H1 (cell line): ENCODE data around the gene WWC1. TPM values are rescaled to one million over a fixed set of nuclear protein-coding genes. Genes with fewer than 3 reads are reported as not detected.

ENCODE experiments used
- CTCF ChIA-PET: fragments of 300-600 bp; sonication (Branson Sonifier 250); formaldehyde crosslinking; loops from one replicate; lab custom pipeline; 2021; ENCODE audit not compliant: partially characterized antibody; lab: Charles Lee
- POLR2A ChIA-PET: fragments of 300-600 bp; sonication (Branson Sonifier 250); formaldehyde crosslinking; loops from one replicate; lab custom pipeline; 2021; ENCODE audit warnings: inconsistent platforms; ENCODE audit not compliant: partially characterized antibody; lab: Charles Lee
- DNase-seq, 2 experiments: peaks; one replicate each; pipeline versions ENCODE4 v3.0.0 to v3.0.0-alpha.2; 2010 to 2022; ENCODE audit warnings: low spot score in 2 of 2, low read depth in 1 of 2, mixed read lengths in 1 of 2
- FAIRE-seq: peaks from 2 replicates; lab custom pipeline; 2011; peaks lifted over from hg19 to GRCh38; lab: Jason Lieb, UNC
- H2AFZ ChIP-seq: 2 replicates; pipeline ENCODE4 v1.8.1; 2012; ENCODE audit warnings: low read length, inconsistent platforms
- H2AK5ac ChIP-seq: 2 replicates; pipeline ENCODE4 v1.6.1; 2013; ENCODE audit warnings: low read depth, low read length
- H2BK120ac ChIP-seq: replicated peaks from 2 replicates; pipeline ENCODE3; 2013; ENCODE audit warnings: low read depth, low read length, inconsistent platforms
- H2BK12ac ChIP-seq: 2 replicates; pipeline ENCODE4 v1.6.1; 2013; ENCODE audit warnings: low read depth, low read length
- H2BK15ac ChIP-seq: 2 replicates; pipeline ENCODE4 v1.6.1; 2013; ENCODE audit warnings: low read length
- H2BK20ac ChIP-seq: 2 replicates; pipeline ENCODE4 v1.6.1; 2013; ENCODE audit warnings: low read length
- H2BK5ac ChIP-seq: 2 replicates; pipeline ENCODE4 v1.6.1; 2013; ENCODE audit warnings: low read depth, low read length
- H3K14ac ChIP-seq: 2 replicates; pipeline ENCODE4 v1.6.1; 2013; ENCODE audit warnings: inconsistent platforms; ENCODE audit not compliant: insufficient read length
- H3K18ac ChIP-seq: 2 replicates; pipeline ENCODE4 v1.6.1; 2013; ENCODE audit warnings: low read length; ENCODE audit errors: extremely low read depth
- H3K23ac ChIP-seq: 2 replicates; pipeline ENCODE4 v1.6.1; 2013; ENCODE audit warnings: inconsistent platforms; ENCODE audit not compliant: insufficient read length
- H3K23me2 ChIP-seq: 2 replicates; pipeline ENCODE4 v1.6.1; 2013; ENCODE audit warnings: low read depth, low read length
- H3K27ac ChIP-seq: 2 replicates; pipeline ENCODE4 v1.6.1; 2011; ENCODE audit warnings: low read depth, low read length, inconsistent platforms
- H3K27me3 ChIP-seq, 4 experiments: replicated peaks in 1 of 4; 1 replicate in 1 of 4; 2 replicates in 3 of 4; pipeline versions ENCODE4 v1.6.1 to v1.8.1; 2011 to 2013; ENCODE audit warnings: low read length in 3 of 4, mild to moderate bottlenecking in 3 of 4, inconsistent platforms in 2 of 4, mixed read lengths in 2 of 4, moderate library complexity in 1 of 4; ENCODE audit not compliant: control insufficient read depth in 3 of 4, insufficient read depth in 3 of 4; ENCODE audit errors: extremely low read depth in 1 of 4
- H3K36me3 ChIP-seq, 4 experiments: 2 replicates each; pipeline versions ENCODE4 v1.6.1 to v1.8.1; 2011 to 2013; ENCODE audit warnings: mild to moderate bottlenecking in 4 of 4, low read length in 3 of 4, moderate library complexity in 2 of 4, control low read depth in 1 of 4, inconsistent platforms in 1 of 4; ENCODE audit not compliant: insufficient read depth in 4 of 4, control insufficient read depth in 2 of 4
- H3K4ac ChIP-seq: replicated peaks from 2 replicates; pipeline ENCODE3; 2013; ENCODE audit warnings: low read length, low read depth, mixed read lengths, inconsistent platforms; ENCODE audit not compliant: insufficient read length
- H3K4me1 ChIP-seq, 4 experiments: replicated peaks in 1 of 4; 1 replicate in 1 of 4; 2 replicates in 3 of 4; pipeline versions ENCODE4 v1.6.1 to v1.8.1; 2011 to 2013; ENCODE audit warnings: low read length in 3 of 4, inconsistent platforms in 2 of 4, mixed read lengths in 1 of 4; ENCODE audit not compliant: insufficient read depth in 4 of 4, control insufficient read depth in 3 of 4
- H3K4me2 ChIP-seq, 2 experiments: 2 replicates each; pipeline versions ENCODE4 v1.6.1 to v1.8.1; 2011 to 2013; ENCODE audit warnings: low read depth in 2 of 2, low read length in 2 of 2, control low read depth in 1 of 2, inconsistent platforms in 1 of 2, mild to moderate bottlenecking in 1 of 2; ENCODE audit not compliant: insufficient read depth in 1 of 2
- H3K4me3 ChIP-seq, 4 experiments: fragments of 200-600, 300-600 bp in 1 of 4; sonication (generic), shearing (Covaris generic), sonication (Bioruptor Twin) in 1 of 4; 2 replicates each; pipeline versions ENCODE4 v1.5.1 to v1.8.1; 2011 to 2016; ENCODE audit warnings: low read length in 4 of 4, low read depth in 3 of 4, control low read depth in 2 of 4, inconsistent platforms in 2 of 4, mild to moderate bottlenecking in 2 of 4, mixed read lengths in 1 of 4, moderate library complexity in 1 of 4; ENCODE audit not compliant: insufficient read depth in 2 of 4; ENCODE audit errors: extremely low read depth in 1 of 4
- H3K56ac ChIP-seq: replicated peaks from 2 replicates; pipeline ENCODE3; 2013; ENCODE audit warnings: low read depth, mild to moderate bottlenecking, mixed read lengths, low read length, inconsistent platforms; ENCODE audit not compliant: insufficient read length
- H3K79me1 ChIP-seq: 2 replicates; pipeline ENCODE4 v1.6.1; 2013; ENCODE audit warnings: low read depth, low read length, control low read depth
- H3K79me2 ChIP-seq, 2 experiments: 2 replicates each; pipeline versions ENCODE4 v1.6.1 to v1.8.1; 2012 to 2013; ENCODE audit warnings: low read length in 2 of 2, mild to moderate bottlenecking in 2 of 2, inconsistent platforms in 1 of 2; ENCODE audit not compliant: insufficient read depth in 2 of 2, control insufficient read depth in 1 of 2
- H3K9ac ChIP-seq, 4 experiments: replicated peaks in 1 of 4; 1 replicate in 1 of 4; 2 replicates in 3 of 4; pipeline versions ENCODE4 v1.6.1 to v1.8.1; 2011 to 2013; ENCODE audit warnings: low read depth in 3 of 4, low read length in 3 of 4, control low read depth in 2 of 4, mild to moderate bottlenecking in 2 of 4, moderate library complexity in 2 of 4, inconsistent platforms in 1 of 4; ENCODE audit errors: extremely low read depth in 1 of 4
- H3K9me3 ChIP-seq, 2 experiments: 2 replicates each; pipeline versions ENCODE4 v1.6.1 to v1.8.1; 2012 to 2013; ENCODE audit warnings: mild to moderate bottlenecking in 2 of 2, moderate library complexity in 2 of 2, control low read depth in 1 of 2, inconsistent platforms in 1 of 2, low read depth in 1 of 2, low read length in 1 of 2, mixed read lengths in 1 of 2; ENCODE audit not compliant: insufficient read depth in 2 of 2
- H4K20me1 ChIP-seq, 2 experiments: replicated peaks in 1 of 2; 2 replicates each; pipeline versions ENCODE3 to v1.8.1; 2011 to 2013; ENCODE audit warnings: inconsistent platforms in 2 of 2, low read length in 2 of 2, mild to moderate bottlenecking in 1 of 2; ENCODE audit not compliant: insufficient read depth in 2 of 2, control insufficient read depth in 1 of 2
- H4K5ac ChIP-seq: 2 replicates; pipeline ENCODE4 v1.6.1; 2013; ENCODE audit warnings: low read length, low read depth, mixed read lengths, inconsistent platforms; ENCODE audit not compliant: insufficient read length
- H4K8ac ChIP-seq: 2 replicates; pipeline ENCODE4 v1.8.0; 2013; ENCODE audit warnings: mild to moderate bottlenecking, moderate library complexity, low read length, inconsistent platforms; ENCODE audit not compliant: insufficient read depth; ENCODE audit errors: extremely low read depth
- H4K91ac ChIP-seq: replicated peaks from 2 replicates; pipeline ENCODE3; 2013; ENCODE audit warnings: low read length, mixed read lengths, inconsistent platforms; ENCODE audit not compliant: insufficient read length
- ASH2L ChIP-seq: fragments of 200-600, 300-600 bp; sonication (generic); IDR thresholded peaks from one replicate; pipeline ENCODE4 v1.7.1; 2017; ENCODE audit warnings: low read length
- CBX5 ChIP-seq: fragments of 300-800, 300-1000 bp; sonication (generic); IDR thresholded peaks from 2 replicates; pipeline ENCODE4 v1.7.1; 2016; ENCODE audit warnings: antibody characterized with exemption, low read length, low read depth
- CHD1 ChIP-seq: IDR thresholded peaks from 2 replicates; pipeline ENCODE4 v1.6.1; 2012; ENCODE audit warnings: low read depth, low read length, improper control_type of control experiment
- CHD2 ChIP-seq: IDR thresholded peaks from 2 replicates; pipeline ENCODE4 v1.6.1; 2012; ENCODE audit warnings: low read length, improper control_type of control experiment
- POLR2AphosphoS5 ChIP-seq: IDR thresholded peaks from 2 replicates; pipeline ENCODE4 v1.6.1; 2011; ENCODE audit warnings: low read depth, low read length
- SP1 ChIP-seq: IDR thresholded peaks from 2 replicates; pipeline ENCODE4 v1.6.1; 2011; ENCODE audit warnings: low read depth, low read length
- SRF ChIP-seq: IDR thresholded peaks from 2 replicates; pipeline ENCODE4 v1.6.1; 2011; ENCODE audit warnings: mild to moderate bottlenecking, low read depth, low read length, moderate library complexity
- TBP ChIP-seq: IDR thresholded peaks from 2 replicates; pipeline ENCODE4 v1.6.1; 2011; ENCODE audit warnings: low read depth, low read length, improper control_type of control experiment
- TCF12 ChIP-seq: IDR thresholded peaks from 2 replicates; pipeline ENCODE4 v1.6.1; 2011; ENCODE audit warnings: low read depth, mild to moderate bottlenecking, low read length
- TEAD4 ChIP-seq: IDR thresholded peaks from 2 replicates; pipeline ENCODE4 v1.6.1; 2012; ENCODE audit warnings: low read depth, low read length, inconsistent platforms, mixed read lengths
- WGBS, 2 experiments: shearing (Covaris generic) in 1 of 2; methylation state at CpG; one replicate each; pipeline versions ENCODE4 v1.1.6 to v1.1.7; 2013 to 2015; ENCODE audit warnings: low lambda C conversion rate in 2 of 2, mixed read lengths in 2 of 2, inconsistent platforms in 1 of 2, low coverage in 1 of 2, missing lambda C conversion rate in 1 of 2; ENCODE audit not compliant: insufficient replicate concordance in 2 of 2, insufficient coverage in 1 of 2, insufficient read length in 1 of 2; ENCODE audit errors: extremely low coverage in 1 of 2, missing lambda C conversion rate in 1 of 2; 5-methylcytosine and 5-hydroxymethylcytosine counted together
- polyA plus RNA-seq, 7 experiments: library from polyadenylated mRNA; depleted of rRNA in 3 of 7; stranded (reverse) in 5 of 7; unstranded in 2 of 7; fragments of >200 nt in 5 of 7; fragments of 200-250 nt in 2 of 7; gene quantifications; 1 replicate in 5 of 7; 2 replicates in 1 of 7; 4 replicates in 1 of 7; pipeline versions ENCODE4 v1.2.1 to v1.2.3, GENCODE V29; 2011 to 2013; ENCODE audit warnings: missing spikeins in 2 of 7, mixed read lengths in 2 of 7
- total RNA-seq: library from RNA; stranded (reverse); fragmentation: NEBNext Ultra II Directional; extraction: Animal tissue kit (Norgen Biotek cat#: 25700); gene quantifications from 2 replicates; pipeline ENCODE4 v1.2.1, GENCODE V29; 2021
- TF ChIP-seq, protein P1 (sequence below), 3 experiments: IDR thresholded peaks; 1 replicate in 2 of 3; 2 replicates in 1 of 3; pipeline versions ENCODE4 v1.5.1 to v1.6.1; 2011; ENCODE audit warnings: low read length in 3 of 3, mild to moderate bottlenecking in 3 of 3, inconsistent platforms in 2 of 3, low read depth in 1 of 3, moderate library complexity in 1 of 3; ENCODE audit not compliant: insufficient read depth in 1 of 3; ENCODE audit errors: control extremely low read depth in 1 of 3

WWC1 gene
- total and polyA plus RNA-seq, 2 of the 8 experiments (the other 6 are each of a cell fraction or from before 2014, with no cell fraction given), result 16.4 to 41.1 TPM

DNA sequence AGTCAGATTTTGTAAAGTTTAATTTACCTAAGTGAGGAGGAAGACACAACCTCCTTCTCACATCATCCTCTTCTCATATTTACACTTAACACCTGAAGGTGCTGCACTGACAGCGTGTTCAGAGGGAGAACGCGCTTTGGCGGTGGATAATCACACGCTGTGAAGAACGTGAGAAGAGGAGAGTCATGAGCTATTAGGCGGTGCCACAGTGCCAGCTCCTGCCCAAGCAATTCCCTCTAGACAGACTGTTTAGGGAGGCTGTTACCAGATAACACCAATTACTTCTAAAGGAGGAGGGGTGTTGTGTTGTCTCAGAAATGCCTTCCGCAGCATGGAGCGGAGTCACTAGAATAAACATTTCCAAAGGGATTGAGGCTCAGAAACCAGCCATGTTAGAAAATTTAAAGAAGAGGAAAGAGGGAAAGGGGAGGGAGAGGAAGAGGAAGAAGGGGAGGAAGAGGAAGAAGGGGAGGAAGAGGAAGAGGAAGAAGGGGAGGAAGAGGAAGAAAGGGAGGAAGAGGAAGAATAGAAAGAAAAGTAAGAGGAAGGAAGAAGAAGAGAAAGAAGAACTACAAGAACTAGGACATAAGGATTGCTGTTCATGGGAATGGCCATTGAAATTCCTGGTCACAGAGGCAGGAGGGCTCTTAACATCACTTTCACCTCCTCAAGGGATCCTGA is 37.3 kb upstream of the WWC1 start:
- Histone ChIP-seq H2BK5ac (no peak overlapping the region), H4K5ac (no peak overlapping the region), H3K23ac (no peak overlapping the region), H3K4me1 (no peaks in the 10 kb centered on the region), H3K27me3 (no peaks in the 10 kb centered on the region), H3K14ac (no peak overlapping the region), H2BK12ac (no peak overlapping the region), H3K79me2 (no peaks in the 10 kb centered on the region), H2AK5ac (no peak overlapping the region), H3K9ac (no peak overlapping the region), H2AFZ (no peak overlapping the region), H3K4me3 (no peak overlapping the region), H3K56ac (no peak overlapping the region), H3K36me3 (no peaks in the 10 kb centered on the region), H3K4ac (no peak overlapping the region), H4K91ac (no peak overlapping the region), H3K79me1 (no peaks in the 10 kb centered on the region), H2BK120ac (no peak overlapping the region), H3K23me2 (peaks cover 4% of the 10 kb centered on the region; the same call in 1 of the 2 replicates), H2BK15ac (no peak overlapping the region), H3K9me3 (no peaks in the 10 kb centered on the region), H4K20me1 (no peaks in the 10 kb centered on the region), H2BK20ac (no peak overlapping the region), H4K8ac (no peak overlapping the region), H3K27ac (no peak overlapping the region), H3K18ac (no peak overlapping the region), H3K4me2 (no peak overlapping the region)
- TF ChIP-seq POLR2AphosphoS5 (no peak), CHD2 (no peak), TEAD4 (no peak), CBX5 (no peak), ASH2L (no peak), CHD1 (no peak), TCF12 (no peak), SP1 (no peak), SRF (no peak), TBP (no peak)
- TF ChIP-seq, protein P1, sequence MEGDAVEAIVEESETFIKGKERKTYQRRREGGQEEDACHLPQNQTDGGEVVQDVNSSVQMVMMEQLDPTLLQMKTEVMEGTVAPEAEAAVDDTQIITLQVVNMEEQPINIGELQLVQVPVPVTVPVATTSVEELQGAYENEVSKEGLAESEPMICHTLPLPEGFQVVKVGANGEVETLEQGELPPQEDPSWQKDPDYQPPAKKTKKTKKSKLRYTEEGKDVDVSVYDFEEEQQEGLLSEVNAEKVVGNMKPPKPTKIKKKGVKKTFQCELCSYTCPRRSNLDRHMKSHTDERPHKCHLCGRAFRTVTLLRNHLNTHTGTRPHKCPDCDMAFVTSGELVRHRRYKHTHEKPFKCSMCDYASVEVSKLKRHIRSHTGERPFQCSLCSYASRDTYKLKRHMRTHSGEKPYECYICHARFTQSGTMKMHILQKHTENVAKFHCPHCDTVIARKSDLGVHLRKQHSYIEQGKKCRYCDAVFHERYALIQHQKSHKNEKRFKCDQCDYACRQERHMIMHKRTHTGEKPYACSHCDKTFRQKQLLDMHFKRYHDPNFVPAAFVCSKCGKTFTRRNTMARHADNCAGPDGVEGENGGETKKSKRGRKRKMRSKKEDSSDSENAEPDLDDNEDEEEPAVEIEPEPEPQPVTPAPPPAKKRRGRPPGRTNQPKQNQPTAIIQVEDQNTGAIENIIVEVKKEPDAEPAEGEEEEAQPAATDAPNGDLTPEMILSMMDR (IDR thresholded peaks at IDR 0.05; ENCODE audit: control extremely low read depth in 1 of 3, insufficient read depth in 1 of 3, low read depth in 1 of 3, low read length in 3 of 3), result no peak
- ChIA-PET POLR2A (no interaction called here), CTCF (interaction anchor here (1.2 kb wide), 1 partner anchor 34 kb away, joined by 3 read pairs; no protein-coding TSS in a partner anchor)
- FAIRE-seq, result no peak
- WGBS, 2 experiments, result 94% methylated on average over 9 of the region's 9 CpGs; no CpG with 5 or more reads in 1 of the 2 experiments
- no peak for DNase-seq
